ENCODE results near the gene ATP10A.

GRCh38 chr15:25812073-25812472, 51.1 kb downstream of the ATP10A start:
- no peak for TF ChIP-seq CTCF (IDR thresholded peaks at IDR 0.05; ENCODE audit: poor library complexity, severe bottlenecking)
- no peak for TF ChIP-seq TAF1 (IDR thresholded peaks at IDR 0.05; ENCODE audit: low read depth)
- TF ChIP-seq, protein P1, sequence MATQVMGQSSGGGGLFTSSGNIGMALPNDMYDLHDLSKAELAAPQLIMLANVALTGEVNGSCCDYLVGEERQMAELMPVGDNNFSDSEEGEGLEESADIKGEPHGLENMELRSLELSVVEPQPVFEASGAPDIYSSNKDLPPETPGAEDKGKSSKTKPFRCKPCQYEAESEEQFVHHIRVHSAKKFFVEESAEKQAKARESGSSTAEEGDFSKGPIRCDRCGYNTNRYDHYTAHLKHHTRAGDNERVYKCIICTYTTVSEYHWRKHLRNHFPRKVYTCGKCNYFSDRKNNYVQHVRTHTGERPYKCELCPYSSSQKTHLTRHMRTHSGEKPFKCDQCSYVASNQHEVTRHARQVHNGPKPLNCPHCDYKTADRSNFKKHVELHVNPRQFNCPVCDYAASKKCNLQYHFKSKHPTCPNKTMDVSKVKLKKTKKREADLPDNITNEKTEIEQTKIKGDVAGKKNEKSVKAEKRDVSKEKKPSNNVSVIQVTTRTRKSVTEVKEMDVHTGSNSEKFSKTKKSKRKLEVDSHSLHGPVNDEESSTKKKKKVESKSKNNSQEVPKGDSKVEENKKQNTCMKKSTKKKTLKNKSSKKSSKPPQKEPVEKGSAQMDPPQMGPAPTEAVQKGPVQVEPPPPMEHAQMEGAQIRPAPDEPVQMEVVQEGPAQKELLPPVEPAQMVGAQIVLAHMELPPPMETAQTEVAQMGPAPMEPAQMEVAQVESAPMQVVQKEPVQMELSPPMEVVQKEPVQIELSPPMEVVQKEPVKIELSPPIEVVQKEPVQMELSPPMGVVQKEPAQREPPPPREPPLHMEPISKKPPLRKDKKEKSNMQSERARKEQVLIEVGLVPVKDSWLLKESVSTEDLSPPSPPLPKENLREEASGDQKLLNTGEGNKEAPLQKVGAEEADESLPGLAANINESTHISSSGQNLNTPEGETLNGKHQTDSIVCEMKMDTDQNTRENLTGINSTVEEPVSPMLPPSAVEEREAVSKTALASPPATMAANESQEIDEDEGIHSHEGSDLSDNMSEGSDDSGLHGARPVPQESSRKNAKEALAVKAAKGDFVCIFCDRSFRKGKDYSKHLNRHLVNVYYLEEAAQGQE (IDR thresholded peaks at IDR 0.05; ENCODE audit: borderline replicate concordance) = no peak
- TF ChIP-seq POLR2AphosphoS5 (IDR thresholded peaks at IDR 0.05) = no peak
- no peak for TF ChIP-seq RAD21 (conservative IDR thresholded peaks at IDR 0.05)
- TF ChIP-seq EP300 (conservative IDR thresholded peaks at IDR 0.05; ENCODE audit: poor library complexity, severe bottlenecking) = no peak
- TF ChIP-seq EZH2 (IDR thresholded peaks at IDR 0.05; ENCODE audit: borderline replicate concordance, insufficient read depth, low read length, poor library complexity, severe bottlenecking) = no peak

Measured in neural cell (in vitro differentiated cells).